ENCODE data around the gene HDAC4.

HDAC4 gene

GRCh38 chr2:239001794-239002193 is 399.0 kb downstream of the HDAC4 start:
- Histone ChIP-seq H3K27ac (replicated peaks) (no peak overlapping the region), H3K27me3 (ENCODE audit: insufficient read depth, poor library complexity, severe bottlenecking) (no peaks in the 10 kb centered on the region), H3K4me3 (replicated peaks; ENCODE audit: insufficient read depth, low read length) (no peak overlapping the region)
- DNase-seq (ENCODE audit: low read depth in 1 of 2, low spot score in 1 of 2): no peak
- TF ChIP-seq GABPA (IDR thresholded peaks at IDR 0.05; ENCODE audit: low read depth) (no peak), SPI1 (IDR thresholded peaks at IDR 0.05; ENCODE audit: borderline replicate concordance, low read depth) (no peak), REST (IDR thresholded peaks at IDR 0.05; ENCODE audit: insufficient replicate concordance, low read depth) (no peak), POLR2AphosphoS5 (IDR thresholded peaks at IDR 0.05; ENCODE audit: low read depth) (no peak), CTCF (IDR thresholded peaks at IDR 0.05; ENCODE audit: insufficient read depth, low read length) (no peak)

- H3K27me3 ChIP-seq (ENCODE audit: insufficient read depth, poor library complexity, severe bottlenecking): no peaks in the 10 kb centered on the region
- H3K4me3 ChIP-seq (replicated peaks; ENCODE audit: insufficient read depth, low read length): no peak overlapping the region
- DNase-seq (ENCODE audit: low read depth in 1 of 2, low spot score in 1 of 2): no peak
- H3K27ac ChIP-seq (replicated peaks): no peak overlapping the region
- no peak for TF ChIP-seq POLR2AphosphoS5 (IDR thresholded peaks at IDR 0.05; ENCODE audit: low read depth)
- no peak for TF ChIP-seq GABPA (IDR thresholded peaks at IDR 0.05; ENCODE audit: low read depth)
- TF ChIP-seq REST (IDR thresholded peaks at IDR 0.05; ENCODE audit: insufficient replicate concordance, low read depth): no peak
- no peak for TF ChIP-seq CTCF (IDR thresholded peaks at IDR 0.05; ENCODE audit: insufficient read depth, low read length)
- no peak for TF ChIP-seq SPI1 (IDR thresholded peaks at IDR 0.05; ENCODE audit: borderline replicate concordance, low read depth)
Measured at GRCh38 chr2:239000500-239001073, 400.2 kb downstream of the HDAC4 start.

- Histone ChIP-seq H3K4me3 (replicated peaks; ENCODE audit: insufficient read depth, low read length) (no peak overlapping the region), H3K27ac (replicated peaks) (no peak overlapping the region), H3K27me3 (ENCODE audit: insufficient read depth, poor library complexity, severe bottlenecking) (no peaks in the 10 kb centered on the region)
- TF ChIP-seq POLR2AphosphoS5 (IDR thresholded peaks at IDR 0.05; ENCODE audit: low read depth): no peak
- no peak for TF ChIP-seq CTCF (IDR thresholded peaks at IDR 0.05; ENCODE audit: insufficient read depth, low read length)
- TF ChIP-seq REST (IDR thresholded peaks at IDR 0.05; ENCODE audit: insufficient replicate concordance, low read depth): no peak
- TF ChIP-seq GABPA (IDR thresholded peaks at IDR 0.05; ENCODE audit: low read depth): no peak
- TF ChIP-seq SPI1 (IDR thresholded peaks at IDR 0.05; ENCODE audit: borderline replicate concordance, low read depth): no peak
- no peak for DNase-seq (ENCODE audit: low read depth in 1 of 2, low spot score in 1 of 2)
Measured at GRCh38 chr2:239000089-239000488, 400.7 kb downstream of the HDAC4 start.

Measured in HL-60 (cell line).